Cerebellar nuclear complex (tissue), 1 donor: Measurements from ENCODE around the gene SLC36A3.
"Not testable (repeated sequence)": the region's sequence is repeated elsewhere in the genome, so short reads cannot be mapped to it uniquely, and the experiment has no call there.

ENCODE experiments used
- DNase-seq, 2 experiments: peaks; one replicate each; lab custom pipeline; 2025; lab: John Stamatoyannopoulos, UW

Gene SLC36A3

DNA sequence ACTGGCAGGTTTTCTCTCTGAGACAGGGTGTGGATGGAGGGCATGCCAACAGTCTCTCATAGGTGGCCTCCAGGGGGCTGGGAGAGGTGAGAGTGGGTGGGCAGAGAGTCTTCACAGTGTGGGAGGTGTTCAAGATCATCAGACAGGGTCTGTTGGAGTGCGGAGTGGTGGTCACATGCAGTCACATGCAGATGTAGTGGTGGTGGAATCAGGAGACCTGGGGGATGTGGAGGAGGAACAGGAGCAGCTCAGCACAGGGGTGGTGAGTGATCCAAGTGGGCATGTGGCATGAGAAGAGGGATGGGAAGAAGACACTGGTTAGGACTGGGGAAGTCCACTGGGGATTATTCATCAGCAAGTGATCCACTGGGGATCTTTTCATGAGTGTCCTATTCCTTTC, 44.8 kb downstream of the SLC36A3 start:
- DNase-seq, result no peak

DNA sequence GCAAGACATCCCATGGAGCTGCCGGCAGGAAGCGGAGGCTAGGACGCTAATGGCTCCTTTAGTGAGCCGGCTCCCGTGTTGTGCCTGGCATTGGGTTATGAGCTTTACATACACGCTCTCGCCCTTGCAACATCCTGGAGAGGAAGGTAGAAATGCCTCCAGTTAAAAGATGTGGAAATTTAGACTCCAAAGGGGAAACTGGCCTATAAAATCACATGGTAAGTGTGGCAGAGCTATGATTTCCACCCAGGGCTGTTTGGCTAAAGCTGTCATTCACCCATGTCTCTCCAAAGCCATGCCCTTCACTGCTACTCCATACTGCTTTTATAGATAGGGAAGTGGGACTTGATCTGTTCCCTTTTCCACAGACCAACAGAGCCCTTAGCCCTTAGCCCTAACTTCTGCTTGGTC, 45.4 kb downstream of the SLC36A3 start:
- no peak for DNase-seq

DNA sequence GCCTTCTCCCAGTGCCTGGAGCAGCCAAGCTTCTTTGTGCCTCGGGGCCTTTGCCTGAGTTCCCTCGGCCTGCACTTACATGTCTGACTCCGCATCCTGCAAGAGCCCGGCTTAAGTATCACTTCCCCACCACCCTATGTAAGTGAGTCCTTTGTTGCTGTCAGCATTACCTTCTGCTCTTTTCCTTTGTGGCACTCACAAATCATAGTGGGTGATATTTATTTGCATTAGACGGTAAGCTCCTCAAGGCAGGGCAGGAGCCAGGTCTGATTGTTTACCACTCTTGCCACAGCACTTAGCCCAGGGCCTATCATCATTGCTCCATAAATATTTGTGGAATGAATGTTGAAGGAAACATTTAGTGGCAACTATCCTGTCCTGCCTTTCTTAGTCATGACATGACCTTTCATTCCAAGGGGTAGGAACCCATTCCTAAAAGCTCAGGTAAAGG, 45.8 kb downstream of the SLC36A3 start:
- DNase-seq, result no peak

- DNase-seq, result no peak
These were observed 47.8 kb downstream of the SLC36A3 start for GRCh38 chr5:151255621-151256286.

GRCh38 chr5:151254990-151255389, 48.6 kb downstream of the SLC36A3 start:
- not testable (repeated sequence) for DNase-seq

DNA sequence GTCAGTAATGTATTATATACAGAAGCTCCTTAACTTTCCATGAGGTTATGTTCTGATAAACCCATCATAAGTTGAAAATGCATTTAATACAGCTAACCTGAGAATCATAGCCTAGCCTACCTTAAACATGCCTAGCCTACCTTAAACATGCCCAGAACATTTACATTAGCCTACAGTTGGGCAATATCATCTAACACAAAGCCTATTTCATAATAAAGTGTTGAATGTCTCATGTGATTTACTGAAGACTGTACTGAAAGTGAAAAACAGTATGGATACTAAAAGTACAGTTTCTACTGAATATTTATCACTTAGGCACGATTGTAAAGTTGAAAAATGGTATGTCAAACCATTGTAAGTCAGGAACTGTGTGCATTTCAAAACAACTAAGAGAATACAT, 49.0 kb downstream of the SLC36A3 start:
- DNase-seq, result no peak

- DNase-seq, result no peak
These were observed 50.0 kb downstream of the SLC36A3 start for GRCh38 chr5:151253605-151253950.

GRCh38 chr5:151252762-151253604, 50.6 kb downstream of the SLC36A3 start, which contains the start of gene GM2A:
GM2A (plus strand) TSS chr5:151253185; CDS start chr5:151253217, 32 bp downstream.
- DNase-seq, result peak; percentile 96 to 99

- no peak for DNase-seq
These were observed 51.9 kb downstream of the SLC36A3 start for GRCh38 chr5:151251621-151252020.

- DNase-seq, result no peak
These were observed 52.5 kb downstream of the SLC36A3 start for GRCh38 chr5:151251001-151251551.

DNA sequence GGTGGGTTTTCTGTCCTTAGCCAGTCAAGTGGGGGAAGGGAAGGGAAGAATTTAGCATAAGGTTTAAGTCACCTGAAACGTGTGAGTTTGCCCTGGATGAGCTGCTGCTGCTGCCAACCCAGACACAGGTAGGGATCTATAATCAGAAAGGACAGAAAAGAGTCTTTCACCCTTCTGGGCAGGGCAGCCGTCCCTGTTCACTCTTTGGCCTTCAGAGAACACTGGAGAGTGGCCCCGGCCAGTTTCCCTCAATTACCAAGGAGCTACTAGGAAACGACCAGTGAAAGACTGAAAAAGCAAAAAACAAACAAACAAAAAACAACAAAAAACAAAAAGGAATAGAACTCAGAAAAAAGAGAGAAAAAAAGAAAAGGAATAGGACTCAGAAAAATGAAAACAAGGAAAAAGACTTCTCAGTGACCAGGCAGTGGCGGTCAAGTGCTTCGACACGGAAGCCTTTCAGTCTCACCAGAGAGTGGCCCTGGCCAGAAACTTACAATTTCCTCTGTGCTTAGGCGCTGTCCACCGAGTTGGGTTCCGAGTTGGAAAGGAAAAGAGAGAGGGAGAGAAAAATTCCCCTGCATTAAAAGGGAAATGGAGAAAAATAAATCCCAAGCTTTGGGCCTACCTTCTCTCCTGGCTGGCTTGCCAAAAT, 53.1 kb downstream of the SLC36A3 start:
- no peak for DNase-seq

DNA sequence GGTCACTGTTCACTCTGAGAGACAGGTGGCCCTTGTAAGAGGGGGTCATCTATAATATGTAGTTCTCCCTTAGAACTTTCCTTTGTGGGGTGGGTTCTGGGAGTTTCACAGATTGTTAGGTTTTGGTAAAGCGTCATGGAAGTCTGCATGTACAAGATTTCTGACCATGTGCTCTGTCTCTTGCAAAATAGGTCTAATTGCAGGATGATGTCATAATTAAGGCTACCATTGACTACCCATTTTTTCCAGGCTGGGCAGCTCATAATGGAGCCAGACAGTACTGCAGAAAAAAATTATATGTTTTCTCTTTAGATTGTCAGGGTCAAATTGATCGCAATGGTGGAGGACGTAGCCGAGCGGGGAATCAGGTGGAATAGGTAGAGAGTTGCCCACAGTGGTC, 54.3 kb downstream of the SLC36A3 start:
- DNase-seq, result no peak

GRCh38 chr5:151248651-151249050, 54.9 kb downstream of the SLC36A3 start:
- no peak for DNase-seq

DNA sequence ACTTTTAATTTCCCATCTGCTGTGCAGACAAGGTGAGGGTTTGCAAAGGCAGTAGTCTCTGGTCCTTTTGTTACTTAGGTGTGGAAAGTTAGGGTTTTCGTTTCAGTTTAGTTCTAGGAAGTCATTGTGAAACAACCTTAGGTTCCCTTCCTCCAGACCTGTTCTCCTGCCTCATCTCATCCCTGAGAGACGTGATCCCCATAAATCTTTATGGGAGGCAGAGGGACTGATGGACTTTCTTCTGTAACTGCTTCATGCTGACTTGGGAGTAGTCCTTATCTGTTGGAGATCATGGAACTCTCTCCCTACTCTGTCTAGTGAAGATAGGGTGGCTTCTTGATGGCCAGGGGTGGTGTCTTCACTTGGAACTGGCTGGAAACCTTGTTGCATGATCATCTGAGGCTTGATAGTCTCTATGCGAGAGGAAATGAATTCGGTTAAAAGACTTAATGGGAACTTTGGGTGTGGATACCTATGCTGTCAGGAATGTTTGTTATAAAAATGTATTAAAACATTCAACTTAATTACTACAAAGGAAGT, 57.8 kb downstream of the SLC36A3 start:
- DNase-seq, result no peak

GRCh38 chr5:151244206-151244605, 59.4 kb downstream of the SLC36A3 start:
- no peak for DNase-seq

DNA sequence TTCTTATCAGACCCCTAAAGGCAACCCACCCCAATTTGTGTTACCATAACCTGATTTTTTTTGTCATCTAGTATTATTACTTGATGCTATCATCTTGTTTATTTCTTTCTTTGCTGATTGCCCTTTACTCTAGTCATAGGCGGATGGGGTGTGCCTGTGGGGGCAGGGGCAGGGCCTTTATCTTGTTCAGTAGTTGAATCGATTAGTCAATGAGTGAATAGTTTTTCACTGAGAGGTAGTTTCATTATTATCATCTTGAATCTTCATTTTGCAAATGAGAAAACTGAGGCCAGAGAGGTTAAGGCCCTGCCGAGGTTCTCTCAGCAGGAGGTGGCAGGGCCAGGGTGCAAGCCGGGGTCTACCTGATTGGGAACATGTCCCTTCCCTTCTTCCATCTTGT, 60.0 kb downstream of the SLC36A3 start:
- no peak for DNase-seq

DNA sequence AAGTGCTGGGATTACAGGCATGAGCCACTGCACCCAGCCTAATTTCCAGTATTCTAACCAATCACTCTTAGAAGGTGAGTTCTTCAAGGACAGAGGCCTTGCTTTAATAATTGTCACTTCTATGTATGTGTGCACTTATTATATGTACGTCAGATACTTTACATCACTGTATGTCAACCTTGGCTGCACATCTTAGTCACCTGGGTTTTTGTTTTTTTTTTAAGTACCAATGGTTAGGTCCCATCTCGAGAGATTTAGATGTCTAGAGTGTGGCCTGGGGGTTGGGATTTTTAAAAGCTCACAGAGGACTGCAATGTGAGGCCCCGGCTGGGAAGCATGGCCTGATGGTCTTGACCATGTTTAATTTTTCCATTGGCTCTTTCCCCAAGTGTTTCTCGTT, 60.4 kb downstream of the SLC36A3 start:
- no peak for DNase-seq

- DNase-seq, result no peak
These were observed 62.5 kb downstream of the SLC36A3 start for GRCh38 chr5:151240924-151241635.

- DNase-seq, result not testable (repeated sequence)
These were observed 63.2 kb downstream of the SLC36A3 start for GRCh38 chr5:151240268-151240835.

DNA sequence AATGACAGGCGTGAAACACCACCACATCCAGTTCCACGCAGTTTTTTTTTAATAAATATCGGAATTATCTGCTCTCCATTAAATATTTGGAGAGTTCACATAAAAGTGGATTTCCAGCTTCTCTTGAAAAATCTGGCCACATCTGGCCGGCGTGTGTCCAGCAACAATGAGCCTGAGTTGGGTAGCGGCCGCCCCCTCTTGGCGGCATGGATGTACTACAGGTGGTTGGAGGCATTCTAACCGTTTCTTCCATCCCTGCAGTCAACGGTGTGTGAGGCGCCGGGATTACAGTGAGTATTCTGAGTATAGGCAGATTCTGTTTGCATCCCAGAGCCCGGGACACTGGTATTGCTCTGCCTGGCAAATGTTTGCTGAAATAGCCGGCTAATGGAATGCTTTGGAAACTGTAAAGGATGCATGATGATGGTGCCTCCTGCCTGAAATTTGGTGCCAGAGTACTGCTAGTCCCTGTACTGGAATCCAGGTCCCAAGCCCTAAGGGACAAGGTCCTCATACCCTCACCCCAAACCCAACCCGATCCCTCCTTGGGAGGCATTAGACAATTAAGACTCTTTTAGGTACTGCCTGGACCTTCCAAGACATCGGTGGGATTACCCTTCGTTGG, 64.2 kb downstream of the SLC36A3 start:
- DNase-seq, result no peak

- DNase-seq, result no peak
These were observed 65.2 kb downstream of the SLC36A3 start for GRCh38 chr5:151238303-151238741.
